OCI-LY3 (cell line): ENCODE results near the gene CPSF3.

ENCODE experiments used
- EZH2phosphoT487 ChIP-seq: fragments of 200-600 bp; shearing (Covaris generic); IDR thresholded peaks from 2 replicates; pipeline ENCODE4 v1.6.1; 2018; ENCODE audit warnings: antibody characterized with exemption, mixed run types, low read depth
- TF ChIP-seq, protein P1 (sequence below): fragments of 200-600, 300-600 bp; sonication (generic); IDR thresholded peaks from 2 replicates; pipeline ENCODE4 v1.5.1; 2014; ENCODE audit warnings: antibody characterized with exemption, low read length, low read depth

DNA sequence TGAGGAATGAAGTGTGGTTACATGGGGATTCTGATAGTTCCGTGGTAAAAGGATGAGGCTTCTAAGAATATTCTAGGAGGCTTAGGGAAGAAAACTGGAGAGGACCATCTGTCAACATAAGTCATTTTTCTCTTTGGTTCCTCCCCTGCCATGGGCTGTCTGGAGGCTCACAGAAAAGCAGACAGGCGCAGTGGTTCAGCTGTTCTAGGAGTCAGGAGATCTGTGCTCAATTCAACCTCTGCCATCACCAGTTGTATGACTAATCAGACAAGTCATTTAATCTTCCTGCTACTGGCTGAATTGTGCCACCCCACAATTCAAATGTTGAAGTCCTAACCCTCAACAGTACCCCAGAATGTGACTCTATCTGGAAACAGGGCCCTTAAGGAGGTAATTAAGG is 95.8 kb downstream of the CPSF3 start:
- TF ChIP-seq, protein P1, sequence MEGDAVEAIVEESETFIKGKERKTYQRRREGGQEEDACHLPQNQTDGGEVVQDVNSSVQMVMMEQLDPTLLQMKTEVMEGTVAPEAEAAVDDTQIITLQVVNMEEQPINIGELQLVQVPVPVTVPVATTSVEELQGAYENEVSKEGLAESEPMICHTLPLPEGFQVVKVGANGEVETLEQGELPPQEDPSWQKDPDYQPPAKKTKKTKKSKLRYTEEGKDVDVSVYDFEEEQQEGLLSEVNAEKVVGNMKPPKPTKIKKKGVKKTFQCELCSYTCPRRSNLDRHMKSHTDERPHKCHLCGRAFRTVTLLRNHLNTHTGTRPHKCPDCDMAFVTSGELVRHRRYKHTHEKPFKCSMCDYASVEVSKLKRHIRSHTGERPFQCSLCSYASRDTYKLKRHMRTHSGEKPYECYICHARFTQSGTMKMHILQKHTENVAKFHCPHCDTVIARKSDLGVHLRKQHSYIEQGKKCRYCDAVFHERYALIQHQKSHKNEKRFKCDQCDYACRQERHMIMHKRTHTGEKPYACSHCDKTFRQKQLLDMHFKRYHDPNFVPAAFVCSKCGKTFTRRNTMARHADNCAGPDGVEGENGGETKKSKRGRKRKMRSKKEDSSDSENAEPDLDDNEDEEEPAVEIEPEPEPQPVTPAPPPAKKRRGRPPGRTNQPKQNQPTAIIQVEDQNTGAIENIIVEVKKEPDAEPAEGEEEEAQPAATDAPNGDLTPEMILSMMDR = no peak
- TF ChIP-seq EZH2phosphoT487 = no peak
